PFSK-1 (cell line): ENCODE results near the gene TNNI3K.

ENCODE experiments used
- FOXP2 ChIP-seq: optimal IDR thresholded peaks from 2 replicates; pipeline ENCODE3; 2011; ENCODE audit warnings: borderline replicate concordance, control low read depth, inconsistent platforms; ENCODE audit not compliant: insufficient read depth; ENCODE audit errors: extremely low read length, extremely low read depth
- POLR2AphosphoS5 ChIP-seq: IDR thresholded peaks from 2 replicates; pipeline ENCODE4 v1.6.1; 2012; ENCODE audit warnings: low read depth, mild to moderate bottlenecking, control low read depth, low read length, moderate library complexity
- REST ChIP-seq, 2 experiments: IDR thresholded peaks; 2 replicates each; pipeline versions ENCODE4 v1.6.1 to v1.8.0; 2011 to 2012; ENCODE audit warnings: low read depth in 2 of 2, low read length in 2 of 2, control low read depth in 1 of 2, inconsistent platforms in 1 of 2, mild to moderate bottlenecking in 1 of 2, moderate library complexity in 1 of 2; ENCODE audit not compliant: insufficient read depth in 1 of 2
- SIN3A ChIP-seq: IDR thresholded peaks from 2 replicates; pipeline ENCODE4 v1.6.1; 2012; ENCODE audit warnings: mild to moderate bottlenecking, low read length, moderate library complexity, borderline replicate concordance; ENCODE audit not compliant: insufficient read depth
- TAF1 ChIP-seq: IDR thresholded peaks from 2 replicates; pipeline ENCODE4 v1.6.1; 2012; ENCODE audit warnings: low read length, control low read depth, borderline replicate concordance; ENCODE audit not compliant: insufficient read depth

Gene TNNI3K

GRCh38 chr1:74432325-74432724 lies 197.1 kb downstream of the TNNI3K start:
- TF ChIP-seq TAF1 (no peak), REST (IDR thresholded peaks at IDR 0.05; ENCODE audit: insufficient read depth in 1 of 2, low read depth in 2 of 2, low read length in 2 of 2) (no peak), POLR2AphosphoS5 (no peak)

- TF ChIP-seq FOXP2 = no peak
- TF ChIP-seq TAF1 = no peak
- TF ChIP-seq POLR2AphosphoS5 = no peak
- TF ChIP-seq REST (IDR thresholded peaks at IDR 0.05; ENCODE audit: insufficient read depth in 1 of 2, low read depth in 2 of 2, low read length in 2 of 2) = no peak
- TF ChIP-seq SIN3A = no peak
Measured at GRCh38 chr1:74434321-74434720, 199.1 kb downstream of the TNNI3K start.

- TF ChIP-seq REST (IDR thresholded peaks at IDR 0.05; ENCODE audit: insufficient read depth in 1 of 2, low read depth in 2 of 2, low read length in 2 of 2) (no peak), FOXP2 (no peak), TAF1 (no peak), POLR2AphosphoS5 (no peak), SIN3A (no peak)
Measured at GRCh38 chr1:74436078-74436477, 200.9 kb downstream of the TNNI3K start.

GRCh38 chr1:74437035-74437434 lies 201.8 kb downstream of the TNNI3K start:
- TF ChIP-seq SIN3A (no peak), POLR2AphosphoS5 (no peak), REST (IDR thresholded peaks at IDR 0.05; ENCODE audit: insufficient read depth in 1 of 2, low read depth in 2 of 2, low read length in 2 of 2) (no peak), TAF1 (no peak), FOXP2 (no peak)

GRCh38 chr1:74452035-74452434 lies 216.8 kb downstream of the TNNI3K start:
- TF ChIP-seq FOXP2 (no peak), SIN3A (no peak), POLR2AphosphoS5 (no peak), TAF1 (no peak), REST (IDR thresholded peaks at IDR 0.05; ENCODE audit: insufficient read depth in 1 of 2, low read depth in 2 of 2, low read length in 2 of 2) (no peak)
